HepG2 (cell line): ENCODE data around the gene BCLAF1. TPM values are rescaled to one million over a fixed set of nuclear protein-coding genes. Genes with fewer than 3 reads are reported as not detected.

Experiments
- ARID5B ChIP-seq: IDR thresholded peaks from 2 replicates; pipeline ENCODE4 v1.4.0; 2020; ENCODE audit warnings: mild to moderate bottlenecking, missing genetic modification reagents
- ELK4 ChIP-seq: sonication (generic); formaldehyde crosslinking; IDR thresholded peaks from 2 replicates; pipeline ENCODE4 v1.9.0; 2021; ENCODE audit warnings: missing genetic modification reagents, borderline replicate concordance
- FOSL1 ChIP-seq: sonication (generic); formaldehyde crosslinking; IDR thresholded peaks from 2 replicates; pipeline ENCODE4 v1.9.0; 2021; ENCODE audit warnings: missing genetic modification reagents, borderline replicate concordance
- FOXC1 ChIP-seq: sonication (generic); formaldehyde crosslinking; IDR thresholded peaks from 2 replicates; pipeline ENCODE4 v1.8.0; 2022; ENCODE audit warnings: mild to moderate bottlenecking, missing genetic modification reagents, borderline replicate concordance
- GABPA ChIP-seq, 2 experiments: IDR thresholded peaks; 2 replicates each; pipeline ENCODE4 v1.6.1; 2011 to 2016; ENCODE audit warnings: low read depth in 2 of 2, low read length in 1 of 2, missing biosample characterization in 1 of 2, missing genetic modification characterization in 1 of 2
- HCFC1 ChIP-seq: fragments of 150-350 bp; IDR thresholded peaks from 2 replicates; pipeline ENCODE4 v1.6.1; 2014; ENCODE audit warnings: low read depth, low read length
- MIXL1 ChIP-seq: IDR thresholded peaks from 2 replicates; pipeline ENCODE4 v1.6.1; 2016
- MTF2 ChIP-seq: sonication (generic); formaldehyde crosslinking; IDR thresholded peaks from 2 replicates; pipeline ENCODE4 v1.5.0; 2020; ENCODE audit warnings: missing genetic modification reagents, borderline replicate concordance
- NFE2L1 ChIP-seq: sonication (generic); formaldehyde crosslinking; IDR thresholded peaks from 2 replicates; pipeline ENCODE4 v1.4.0; 2020; ENCODE audit warnings: missing genetic modification reagents, mild to moderate bottlenecking, borderline replicate concordance
- SMARCC2 ChIP-seq: fragments of 450-650 bp; IDR thresholded peaks from 2 replicates; pipeline ENCODE4 v1.6.1; 2017; ENCODE audit warnings: antibody characterized with exemption, mild to moderate bottlenecking
- THAP11 ChIP-seq: IDR thresholded peaks from 2 replicates; pipeline ENCODE4 v1.6.1; 2016; ENCODE audit warnings: missing biosample characterization, missing genetic modification reagents
- U2AF1 ChIP-seq: fragments of 200-400 bp; formaldehyde crosslinking; optimal IDR thresholded peaks from 2 replicates; pipeline ENCODE3; 2017; ENCODE audit warnings: mild to moderate bottlenecking, low read depth, low read length
- YEATS2 ChIP-seq: sonication (generic); formaldehyde crosslinking; IDR thresholded peaks from 2 replicates; pipeline ENCODE4 v1.4.0; 2020; ENCODE audit warnings: missing genetic modification reagents, borderline replicate concordance
- ZBTB2 ChIP-seq: sonication (generic); formaldehyde crosslinking; IDR thresholded peaks from 2 replicates; pipeline ENCODE4 v1.8.0; 2022; ENCODE audit warnings: low read depth, missing genetic modification reagents
- ZMYM2 ChIP-seq: sonication (generic); formaldehyde crosslinking; IDR thresholded peaks from 2 replicates; pipeline ENCODE4 v1.8.0; 2022; ENCODE audit warnings: mild to moderate bottlenecking, missing genetic modification reagents
- ZNF205 ChIP-seq: IDR thresholded peaks from 2 replicates; pipeline ENCODE4 v1.6.1; 2018; ENCODE audit warnings: missing biosample characterization, missing genetic modification reagents
- polyA plus RNA-seq, 8 experiments: library from polyadenylated mRNA; depleted of rRNA in 3 of 8; stranded (reverse) in 7 of 8; unstranded in 1 of 8; fragments of >200 nt; fragmentation: Illumina TruSeq in 4 of 8; extraction: Trizol in 4 of 8; gene quantifications; 2 replicates each; pipeline versions ENCODE4 v1.2.1 to v1.2.3, GENCODE V29; 2011 to 2016; ENCODE audit warnings: low read depth in 4 of 8, missing spikeins in 1 of 8, mixed read lengths in 1 of 8; ENCODE audit not compliant: insufficient read depth in 1 of 8
- total RNA-seq, 5 experiments: library from RNA; depleted of rRNA; stranded (reverse); fragments of >200 nt; fragmentation: Illumina TruSeq; extraction: Trizol; gene quantifications; 2 replicates each; pipeline ENCODE4 v1.2.3, GENCODE V29; 2016; ENCODE audit warnings: low read depth in 1 of 5
- TF ChIP-seq, protein P1 (sequence below): IDR thresholded peaks from 2 replicates; pipeline ENCODE4 v1.6.1; 2016; ENCODE audit warnings: missing compliant biosample characterization, missing genetic modification reagents, borderline replicate concordance
- TF ChIP-seq, protein P2 (sequence below): sonication (generic); formaldehyde crosslinking; IDR thresholded peaks from 2 replicates; pipeline ENCODE4 v1.5.0; 2020; ENCODE audit warnings: missing genetic modification reagents
- TF ChIP-seq, protein P3 (sequence below): sonication (generic); formaldehyde crosslinking; IDR thresholded peaks from 2 replicates; pipeline ENCODE4 v1.4.0; 2020; ENCODE audit warnings: missing genetic modification reagents

BCLAF1 gene
- total and polyA plus RNA-seq, 2 of the 13 experiments (the other 11 are each of a cell fraction or from before 2014, with no cell fraction given), result 55.3 to 292 TPM

- TF ChIP-seq U2AF1 (no peak), NFE2L1 (CRISPR knock-in tag) (0 out of 2 replicates have a peak, but pooled peaks have one; percentile 1), HCFC1 (no peak), SMARCC2 (no peak), YEATS2 (CRISPR knock-in tag) (no peak), ZNF205 (no peak; the same call in 1 of the 2 replicates), ARID5B (CRISPR knock-in tag) (0 out of 2 replicates have a peak, but pooled peaks have one; percentile 7), ELK4 (CRISPR knock-in tag) (no peak), THAP11 (CRISPR knock-in tag) (no peak), FOXC1 (CRISPR knock-in tag) (peak; percentile 89), MIXL1 (CRISPR knock-in tag) (no peak), ZBTB2 (CRISPR knock-in tag) (no peak), FOSL1 (CRISPR knock-in tag) (no peak), GABPA (IDR thresholded peaks at IDR 0.05; ENCODE audit: low read depth, low read length) (no peak), GABPA (CRISPR knock-in tag; IDR thresholded peaks at IDR 0.05; ENCODE audit: low read depth) (no peak), MTF2 (CRISPR knock-in tag) (no peak; the same call in 1 of the 2 replicates), ZMYM2 (CRISPR knock-in tag) (no peak)
- TF ChIP-seq, protein P1, sequence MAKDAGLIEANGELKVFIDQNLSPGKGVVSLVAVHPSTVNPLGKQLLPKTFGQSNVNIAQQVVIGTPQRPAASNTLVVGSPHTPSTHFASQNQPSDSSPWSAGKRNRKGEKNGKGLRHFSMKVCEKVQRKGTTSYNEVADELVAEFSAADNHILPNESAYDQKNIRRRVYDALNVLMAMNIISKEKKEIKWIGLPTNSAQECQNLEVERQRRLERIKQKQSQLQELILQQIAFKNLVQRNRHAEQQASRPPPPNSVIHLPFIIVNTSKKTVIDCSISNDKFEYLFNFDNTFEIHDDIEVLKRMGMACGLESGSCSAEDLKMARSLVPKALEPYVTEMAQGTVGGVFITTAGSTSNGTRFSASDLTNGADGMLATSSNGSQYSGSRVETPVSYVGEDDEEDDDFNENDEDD (CRISPR knock-in tag), result peak; percentile 57; the same call in 1 of the 2 replicates
- TF ChIP-seq, protein P2, sequence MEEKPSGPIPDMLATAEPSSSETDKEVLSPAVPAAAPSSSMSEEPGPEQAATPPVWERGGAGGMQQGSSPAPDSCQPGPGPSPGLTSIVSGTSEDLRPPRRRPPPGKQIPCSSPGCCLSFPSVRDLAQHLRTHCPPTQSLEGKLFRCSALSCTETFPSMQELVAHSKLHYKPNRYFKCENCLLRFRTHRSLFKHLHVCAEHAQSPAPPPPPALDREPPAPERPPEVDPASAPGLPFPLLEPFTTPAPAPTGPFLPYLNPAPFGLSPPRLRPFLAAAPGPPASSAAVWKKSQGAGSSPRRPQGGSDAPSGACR, result no peak; the same call in 1 of the 2 replicates
- TF ChIP-seq, protein P3, sequence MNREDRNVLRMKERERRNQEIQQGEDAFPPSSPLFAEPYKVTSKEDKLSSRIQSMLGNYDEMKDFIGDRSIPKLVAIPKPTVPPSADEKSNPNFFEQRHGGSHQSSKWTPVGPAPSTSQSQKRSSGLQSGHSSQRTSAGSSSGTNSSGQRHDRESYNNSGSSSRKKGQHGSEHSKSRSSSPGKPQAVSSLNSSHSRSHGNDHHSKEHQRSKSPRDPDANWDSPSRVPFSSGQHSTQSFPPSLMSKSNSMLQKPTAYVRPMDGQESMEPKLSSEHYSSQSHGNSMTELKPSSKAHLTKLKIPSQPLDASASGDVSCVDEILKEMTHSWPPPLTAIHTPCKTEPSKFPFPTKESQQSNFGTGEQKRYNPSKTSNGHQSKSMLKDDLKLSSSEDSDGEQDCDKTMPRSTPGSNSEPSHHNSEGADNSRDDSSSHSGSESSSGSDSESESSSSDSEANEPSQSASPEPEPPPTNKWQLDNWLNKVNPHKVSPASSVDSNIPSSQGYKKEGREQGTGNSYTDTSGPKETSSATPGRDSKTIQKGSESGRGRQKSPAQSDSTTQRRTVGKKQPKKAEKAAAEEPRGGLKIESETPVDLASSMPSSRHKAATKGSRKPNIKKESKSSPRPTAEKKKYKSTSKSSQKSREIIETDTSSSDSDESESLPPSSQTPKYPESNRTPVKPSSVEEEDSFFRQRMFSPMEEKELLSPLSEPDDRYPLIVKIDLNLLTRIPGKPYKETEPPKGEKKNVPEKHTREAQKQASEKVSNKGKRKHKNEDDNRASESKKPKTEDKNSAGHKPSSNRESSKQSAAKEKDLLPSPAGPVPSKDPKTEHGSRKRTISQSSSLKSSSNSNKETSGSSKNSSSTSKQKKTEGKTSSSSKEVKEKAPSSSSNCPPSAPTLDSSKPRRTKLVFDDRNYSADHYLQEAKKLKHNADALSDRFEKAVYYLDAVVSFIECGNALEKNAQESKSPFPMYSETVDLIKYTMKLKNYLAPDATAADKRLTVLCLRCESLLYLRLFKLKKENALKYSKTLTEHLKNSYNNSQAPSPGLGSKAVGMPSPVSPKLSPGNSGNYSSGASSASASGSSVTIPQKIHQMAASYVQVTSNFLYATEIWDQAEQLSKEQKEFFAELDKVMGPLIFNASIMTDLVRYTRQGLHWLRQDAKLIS (CRISPR knock-in tag), result no peak
Measured at GRCh38 chr6:136289327-136289578, 393 bp downstream of the BCLAF1 start (continued).
